Measurements from ENCODE around the gene LDHAL6A. TPM values are rescaled to one million over a fixed set of nuclear protein-coding genes. Genes with fewer than 3 reads are reported as not detected.

The LDHAL6A gene
- total RNA-seq, 1 experiment from 2014 or later: not detected

GRCh38 chr11:18521122-18521521 is 65.5 kb downstream of the LDHAL6A start:
- Histone ChIP-seq H3K56ac (ENCODE audit: insufficient read length, low read depth, low read length) (no peak overlapping the region), H3K79me2 (ENCODE audit: insufficient read depth, low read length) (peaks cover 10% of the 10 kb centered on the region; the same call in 1 of the 2 replicates), H2BK5ac (ENCODE audit: insufficient read length, low read length) (no peak overlapping the region), H4K5ac (ENCODE audit: insufficient read length, low read depth, low read length) (no peak overlapping the region), H3T11ph (ENCODE audit: low read length) (no peak overlapping the region), H2BK15ac (ENCODE audit: low read depth, low read length) (no peak overlapping the region), H2AK5ac (ENCODE audit: insufficient read length, low read length) (no peak overlapping the region), H4K20me1 (ENCODE audit: control insufficient read depth, insufficient read depth, insufficient read length) (no peaks in the 10 kb centered on the region), H2BK120ac (ENCODE audit: low read depth, low read length, poor library complexity, severe bottlenecking) (no peak overlapping the region), H3K4ac (ENCODE audit: low read depth, low read length) (no peak overlapping the region), H3K4me2 (ENCODE audit: insufficient read depth, insufficient read length, low read length) (no peak overlapping the region), H3K4me1 (ENCODE audit: insufficient read depth, low read length) (no peaks in the 10 kb centered on the region), H3K9ac (ENCODE audit: extremely low read depth, insufficient read length, low read length) (no peak overlapping the region), H2BK12ac (ENCODE audit: insufficient read length, low read depth, low read length) (no peak overlapping the region), H4K91ac (ENCODE audit: insufficient read length, low read depth, low read length) (no peak overlapping the region), H3K23me2 (ENCODE audit: insufficient read length, low read depth, low read length, poor library complexity, severe bottlenecking) (no peaks in the 10 kb centered on the region), H2BK20ac (ENCODE audit: low read depth, low read length, poor library complexity, severe bottlenecking) (no peak overlapping the region), H2AFZ (ENCODE audit: low read length) (no peak overlapping the region), H4K8ac (replicated peaks; ENCODE audit: insufficient read length, low read depth, low read length) (no peak overlapping the region), H3K23ac (ENCODE audit: insufficient read length, low read depth, low read length) (no peak overlapping the region), H3K27ac (ENCODE audit: insufficient read length, low read depth, low read length) (no peak overlapping the region), H3K79me1 (ENCODE audit: insufficient read depth, low read depth, low read length, poor library complexity, severe bottlenecking) (no peaks in the 10 kb centered on the region), H3K14ac (ENCODE audit: insufficient read depth, low read length) (no peak overlapping the region), H3K9me3 (ENCODE audit: control insufficient read depth, low read depth, low read length) (no peaks in the 10 kb centered on the region), H3K27me3 (ENCODE audit: insufficient read depth, low read length) (no peaks in the 10 kb centered on the region), H3K18ac (ENCODE audit: insufficient read length, low read depth, low read length) (no peak overlapping the region)
- TF ChIP-seq CTCF (conservative IDR thresholded peaks at IDR 0.05): no peak
- no peaks in the 10 kb centered on the region for H3K27me3 Mint-ChIP-seq (ENCODE audit: low read depth)
- peaks cover 0 to 22% (median 14%) of the 10 kb centered on the region in 3 experiments; a peak in 4 of 7 replicates for H3K36me3 Mint-ChIP-seq (ENCODE audit: insufficient read depth in 1 of 3, low read depth in 3 of 3)
- H3K27ac Mint-ChIP-seq: no peak overlapping the region; a peak in 1 of 7 replicates
- DNase-seq: no peak
- H3K9me3 Mint-ChIP-seq: no peaks in the 10 kb centered on the region
- no CpG with 5 or more reads among the region's 3 CpGs for WGBS (ENCODE audit: extremely low coverage, insufficient read length, low lambda C conversion rate)
- peaks cover 2 to 5% of the 10 kb centered on the region in 2 experiments for H3K4me1 Mint-ChIP-seq
- H3K4me3 Mint-ChIP-seq: no peak overlapping the region
